Activated CD8-positive, alpha-beta T cell treated with anti-CD3 and anti-CD28 coated beads for 36 hours (primary cell): Measurements from ENCODE around the gene ACTL10. TPM values are rescaled to one million over a fixed set of nuclear protein-coding genes. Genes with fewer than 3 reads are reported as not detected.

Source experiments
- ATAC-seq: fragments of 200-7000 bp; cut with Tn5 transposase; one replicate; pipeline ENCODE4 v1.10.0; 2021; ENCODE audit warnings: mild to moderate bottlenecking, moderate library complexity
- CTCF ChIA-PET: fragments of 350-600 bp; sonication (Branson Sonifier 250); formaldehyde crosslinking; loops from one replicate; lab custom pipeline; 2021; ENCODE audit warnings: antibody characterized with exemption; lab: Charles Lee
- POLR2A ChIA-PET: fragments of 350-600 bp; sonication (Branson Sonifier 250); formaldehyde crosslinking; loops from one replicate; lab custom pipeline; 2021; ENCODE audit warnings: antibody characterized with exemption; lab: Charles Lee
- DNase-seq: peaks from one replicate; pipeline ENCODE4 v3.0.0-alpha.2; 2020
- H3K27ac Mint-ChIP-seq: one replicate; pipeline ENCODE4 v1.8.0; 2021; ENCODE audit warnings: mild to moderate bottlenecking, mixed read lengths
- H3K27me3 Mint-ChIP-seq: one replicate; pipeline ENCODE4 v1.8.0; 2021; ENCODE audit warnings: mixed read lengths
- H3K36me3 Mint-ChIP-seq: one replicate; pipeline ENCODE4 v1.8.0; 2021; ENCODE audit warnings: low read depth, mixed read lengths
- H3K4me1 Mint-ChIP-seq: one replicate; pipeline ENCODE4 v1.8.0; 2021; ENCODE audit warnings: low read depth, mixed read lengths
- H3K4me3 Mint-ChIP-seq: one replicate; pipeline ENCODE4 v1.8.0; 2021; ENCODE audit warnings: mild to moderate bottlenecking, moderate library complexity, mixed read lengths
- H3K9me3 Mint-ChIP-seq: one replicate; pipeline ENCODE4 v1.8.0; 2021; ENCODE audit warnings: mixed read lengths
- intact Hi-C: fragments of 100-400 bp; cut with micrococcal nuclease; formaldehyde crosslinking; loops from one replicate; pipeline ENCODE4 v1.10.0; 2022
- total RNA-seq, 2 experiments: library from RNA; stranded (reverse); gene quantifications; one replicate each; pipeline ENCODE4 v1.2.3, GENCODE V29; 2021
- TF ChIP-seq, protein P1 (sequence below): fragments of 200-600 bp; IDR thresholded peaks from one replicate; pipeline ENCODE4 v1.8.0; 2022; ENCODE audit warnings: antibody characterized with exemption, mild to moderate bottlenecking

The ACTL10 gene
- total RNA-seq, 2 experiments from 2014 or later: 2.4 TPM

DNA sequence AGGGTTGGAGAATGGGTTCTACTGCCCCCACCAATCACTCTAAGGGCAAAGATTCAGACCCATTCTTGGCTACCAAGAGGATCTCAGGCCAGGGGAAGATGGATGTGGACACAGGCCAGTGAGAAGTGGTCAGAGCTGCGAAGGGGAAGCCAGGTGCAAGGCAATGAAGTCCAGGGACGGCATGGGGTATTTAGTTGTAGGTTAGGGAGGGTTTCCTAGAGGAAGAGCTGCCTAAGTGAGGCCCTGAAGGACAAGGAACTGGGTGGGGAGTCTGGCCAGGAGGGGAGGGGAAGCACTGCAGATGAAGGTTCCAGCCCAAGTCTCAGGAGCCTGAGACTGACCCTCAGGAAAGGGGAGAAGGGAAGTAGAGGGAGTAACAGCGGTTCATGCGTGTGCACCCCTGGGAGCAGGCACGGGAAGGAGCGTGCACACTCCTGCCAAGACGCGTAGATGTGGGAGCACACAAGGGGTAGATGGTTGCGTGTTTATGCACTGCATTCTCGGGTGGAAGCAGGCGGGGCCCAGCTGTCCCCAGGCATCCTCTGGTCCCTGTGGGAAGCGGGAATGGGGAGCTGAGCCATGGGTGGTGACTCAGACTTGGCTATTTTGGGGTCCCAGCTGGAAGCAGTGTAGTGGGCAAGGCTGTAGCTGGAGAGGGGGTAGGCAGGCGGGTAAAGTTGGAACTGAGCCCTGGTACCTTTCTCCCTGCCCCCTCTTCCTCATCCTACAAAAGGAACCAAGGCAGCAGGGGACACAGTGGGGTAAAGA, 3.3 kb downstream of the ACTL10 start:
- Mint-ChIP-seq H3K36me3 (peaks cover 10% of the 10 kb centered on the region), H3K27me3 (no peaks in the 10 kb centered on the region), H3K4me1 (peaks cover 34% of the 10 kb centered on the region), H3K4me3 (no peak overlapping the region), H3K27ac (no peak overlapping the region), H3K9me3 (no peaks in the 10 kb centered on the region)
- ChIA-PET CTCF (interaction anchor here (1.6 to 5.3 kb wide), 5 partner anchors 11 to 269 kb away, joined by 5 to 24 read pairs (median 7); partner anchors contain the start of genes CDK5RAP1 and ZNF341), POLR2A (interaction anchor here (0.7 to 15.4 kb wide), 3 partner anchors 10 to 180 kb away, joined by 4 to 262 read pairs (median 4); partner anchors contain the start of genes CBFA2T2, NECAB3 and ZNF341)
- intact Hi-C loops: loop anchor here (5.0 kb wide), 2 partner anchors 62 to 213 kb away; partner anchors contain the start of gene ZNF341
- no peak for DNase-seq
- TF ChIP-seq, protein P1, sequence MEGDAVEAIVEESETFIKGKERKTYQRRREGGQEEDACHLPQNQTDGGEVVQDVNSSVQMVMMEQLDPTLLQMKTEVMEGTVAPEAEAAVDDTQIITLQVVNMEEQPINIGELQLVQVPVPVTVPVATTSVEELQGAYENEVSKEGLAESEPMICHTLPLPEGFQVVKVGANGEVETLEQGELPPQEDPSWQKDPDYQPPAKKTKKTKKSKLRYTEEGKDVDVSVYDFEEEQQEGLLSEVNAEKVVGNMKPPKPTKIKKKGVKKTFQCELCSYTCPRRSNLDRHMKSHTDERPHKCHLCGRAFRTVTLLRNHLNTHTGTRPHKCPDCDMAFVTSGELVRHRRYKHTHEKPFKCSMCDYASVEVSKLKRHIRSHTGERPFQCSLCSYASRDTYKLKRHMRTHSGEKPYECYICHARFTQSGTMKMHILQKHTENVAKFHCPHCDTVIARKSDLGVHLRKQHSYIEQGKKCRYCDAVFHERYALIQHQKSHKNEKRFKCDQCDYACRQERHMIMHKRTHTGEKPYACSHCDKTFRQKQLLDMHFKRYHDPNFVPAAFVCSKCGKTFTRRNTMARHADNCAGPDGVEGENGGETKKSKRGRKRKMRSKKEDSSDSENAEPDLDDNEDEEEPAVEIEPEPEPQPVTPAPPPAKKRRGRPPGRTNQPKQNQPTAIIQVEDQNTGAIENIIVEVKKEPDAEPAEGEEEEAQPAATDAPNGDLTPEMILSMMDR: no peak
- ATAC-seq: no peak

DNA sequence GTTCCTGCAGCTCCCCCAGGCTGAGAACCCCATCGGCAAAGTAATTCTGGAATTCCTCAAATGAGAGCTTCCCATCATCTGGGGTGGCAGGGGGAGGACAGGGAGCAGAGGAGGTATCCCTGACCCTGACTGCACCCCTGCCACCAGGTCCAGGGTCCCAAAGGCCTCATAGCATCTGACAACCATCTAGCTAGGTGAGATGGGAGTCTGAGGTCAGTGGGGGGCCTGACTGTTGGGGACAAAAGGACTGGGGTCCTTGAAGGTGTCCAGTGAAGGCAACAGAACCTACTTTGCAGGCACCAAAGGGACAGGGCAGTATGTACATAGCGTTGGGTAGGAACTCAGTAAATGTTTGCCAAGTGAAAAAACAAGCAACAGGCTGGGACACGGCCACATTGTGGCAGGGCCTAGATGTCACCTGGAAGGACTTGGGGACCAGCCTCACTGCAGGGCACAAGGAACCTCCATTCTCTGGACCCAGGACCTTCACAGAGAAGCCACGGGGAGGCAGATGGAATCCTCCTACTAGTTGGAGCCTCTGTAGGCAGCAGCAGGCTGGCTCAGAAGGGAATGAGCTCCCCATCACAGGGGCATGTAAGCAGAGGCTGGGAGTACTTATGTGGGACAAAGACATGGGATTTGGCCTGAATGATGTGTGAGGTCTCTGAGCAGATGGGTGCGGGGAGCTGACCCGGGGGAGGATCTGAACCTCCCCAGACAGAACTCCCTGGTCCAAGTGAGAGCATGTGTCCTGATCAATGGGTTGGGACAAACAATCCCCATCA, 4.2 kb downstream of the ACTL10 start:
- Mint-ChIP-seq H3K9me3 (no peaks in the 10 kb centered on the region), H3K27ac (no peak overlapping the region), H3K4me3 (no peak overlapping the region), H3K27me3 (no peaks in the 10 kb centered on the region), H3K4me1 (peaks cover 30% of the 10 kb centered on the region), H3K36me3 (peaks cover 10% of the 10 kb centered on the region)
- POLR2A ChIA-PET: interaction anchor here (0.7 to 15.4 kb wide), 2 partner anchors 9 to 181 kb away, joined by 4 to 262 read pairs; partner anchors contain the start of genes CBFA2T2 and NECAB3
- DNase-seq: no peak
- CTCF ChIA-PET: interaction anchor here (1.7 to 2.5 kb wide), 3 partner anchors 10 to 213 kb away, joined by 5 to 7 read pairs (median 6); no protein-coding TSS in a partner anchor
- ATAC-seq: no peak
- intact Hi-C loops: no loop called here
- TF ChIP-seq, protein P1: no peak

DNA sequence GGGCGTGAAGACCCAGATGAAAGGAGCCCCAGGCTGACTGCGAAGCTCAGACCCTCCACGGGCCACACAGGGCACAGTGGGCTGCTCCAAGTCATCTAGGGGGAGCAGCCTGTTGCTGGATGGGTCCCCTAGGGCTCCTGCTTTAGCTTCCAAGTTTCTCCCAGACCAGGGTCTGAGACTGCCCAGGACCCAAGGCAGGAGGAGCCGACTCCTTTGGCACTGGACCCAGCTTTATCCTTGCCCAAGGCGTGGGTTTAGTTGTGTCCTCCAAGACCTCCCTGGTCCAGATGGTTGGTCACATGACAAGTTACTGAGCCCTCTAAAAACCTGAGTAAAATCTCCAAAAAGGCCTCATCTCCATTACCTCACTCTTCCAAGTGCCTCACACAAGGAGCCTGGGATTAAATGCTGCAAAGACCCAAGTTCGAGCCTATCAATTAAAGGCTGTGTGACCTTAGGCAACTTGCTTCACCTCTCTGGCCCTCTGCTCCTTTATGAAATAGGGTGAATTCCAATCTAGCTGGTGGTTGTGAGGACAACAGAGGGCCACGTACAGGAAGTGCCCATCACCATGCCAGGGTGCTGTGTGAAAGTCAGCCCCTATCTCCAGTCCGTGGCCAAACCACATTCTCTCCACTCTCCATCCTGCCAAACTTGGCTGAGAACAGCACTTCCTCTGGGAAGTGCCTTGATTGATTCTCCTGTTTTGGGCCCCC, 5.0 kb downstream of the ACTL10 start:
- CTCF ChIA-PET: interaction anchor here (1.7 to 2.5 kb wide), 3 partner anchors 9 to 214 kb away, joined by 5 to 7 read pairs (median 6); no protein-coding TSS in a partner anchor

DNA sequence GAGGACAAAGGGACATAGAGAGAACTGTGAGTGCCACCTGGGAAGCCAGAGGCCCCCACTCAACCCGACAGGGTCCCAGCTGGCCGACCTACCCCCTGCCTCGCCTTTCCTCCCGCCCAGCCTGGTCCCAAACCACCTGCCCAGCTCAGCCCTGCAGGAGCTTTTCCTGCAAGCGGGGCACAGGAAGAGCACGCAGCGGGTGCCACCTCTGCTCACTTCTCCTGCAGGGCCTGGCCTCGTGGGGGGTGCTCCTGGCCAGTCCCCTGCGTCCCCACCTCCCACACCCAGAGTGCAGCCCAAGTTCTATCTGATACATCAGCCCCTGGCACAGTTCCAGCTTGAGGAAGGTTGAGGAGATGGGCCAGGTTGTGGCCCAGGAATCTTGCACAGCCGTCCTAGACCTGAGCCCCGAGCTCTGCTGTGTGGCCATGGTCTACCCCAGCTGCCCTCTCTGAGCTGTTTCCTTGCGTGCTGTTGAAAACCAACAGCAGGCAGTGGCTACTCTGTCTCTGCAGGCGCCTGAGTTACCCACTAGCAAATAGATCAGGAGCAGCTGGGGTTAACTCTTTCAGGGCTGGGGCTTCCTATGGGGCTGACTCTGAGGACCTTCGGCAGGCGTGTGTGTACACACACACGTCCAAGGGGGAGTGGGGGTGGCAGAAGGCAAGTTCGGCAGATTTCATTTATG, 5.8 kb downstream of the ACTL10 start:
- Mint-ChIP-seq H3K4me1 (peaks cover 24% of the 10 kb centered on the region), H3K9me3 (no peaks in the 10 kb centered on the region), H3K4me3 (peak overlapping the region; percentile 83), H3K27ac (no peak overlapping the region), H3K27me3 (no peaks in the 10 kb centered on the region), H3K36me3 (peaks cover 22% of the 10 kb centered on the region)
- ATAC-seq (no peak), DNase-seq (no peak)
- ChIA-PET POLR2A (interaction anchor here (1.4 to 15.4 kb wide), 3 partner anchors 7 to 229 kb away, joined by 4 to 262 read pairs (median 8); partner anchors contain the start of genes NECAB3 and SNTA1), CTCF (interaction anchor here (2.5 kb wide), 1 partner anchor 13 kb away, joined by 6 read pairs; no protein-coding TSS in a partner anchor)
- intact Hi-C loops: no loop called here
- TF ChIP-seq, protein P1: no peak

More for the DNA sequence above, 5.0 kb downstream of the ACTL10 start:
- TF ChIP-seq, protein P1: no peak
- Mint-ChIP-seq H3K27ac (no peak overlapping the region), H3K27me3 (no peaks in the 10 kb centered on the region), H3K36me3 (peaks cover 15% of the 10 kb centered on the region), H3K4me1 (peaks cover 22% of the 10 kb centered on the region), H3K4me3 (no peak overlapping the region), H3K9me3 (no peaks in the 10 kb centered on the region)
- ATAC-seq (no peak), DNase-seq (no peak)
- POLR2A ChIA-PET: interaction anchor here (0.6 to 15.4 kb wide), 4 partner anchors 8 to 228 kb away, joined by 3 to 262 read pairs (median 6); partner anchors contain the start of genes NECAB3 and SNTA1
- intact Hi-C loops: no loop called here
